Measurements from ENCODE around the gene TRAF3IP1.
"Not testable (repeated sequence)": the region's sequence is repeated elsewhere in the genome, so short reads cannot be mapped to it uniquely, and the experiment has no call there.

The TRAF3IP1 gene

GRCh38 chr2:238438856-238439849 is 118.8 kb downstream of the TRAF3IP1 start:
- TF ChIP-seq CTCF (IDR thresholded peaks at IDR 0.05; ENCODE audit: low read depth, low read length, missing control alignments) = no peak
- H3K4me3 ChIP-seq (ENCODE audit: low read depth, low read length) = peak overlapping the region; percentile 4
- in situ Hi-C loops (cut with HindIII; ENCODE audit: low sequenced_read_pairs) = no loop called here
- peak; percentile 88 for DNase-seq (ENCODE audit: low read depth)

- in situ Hi-C loops (cut with HindIII; ENCODE audit: low sequenced_read_pairs) = no loop called here
- TF ChIP-seq CTCF (IDR thresholded peaks at IDR 0.05; ENCODE audit: low read depth, low read length, missing control alignments) = no peak
- no peak for DNase-seq (ENCODE audit: low read depth)
- no peak overlapping the region for H3K4me3 ChIP-seq (ENCODE audit: low read depth, low read length)
Observed at GRCh38 chr2:238439917-238440316, 119.6 kb downstream of the TRAF3IP1 start.

GRCh38 chr2:238440331-238440730 is 120.0 kb downstream of the TRAF3IP1 start:
- no peak overlapping the region for H3K4me3 ChIP-seq (ENCODE audit: low read depth, low read length)
- in situ Hi-C loops (cut with HindIII; ENCODE audit: low sequenced_read_pairs) = no loop called here
- no peak for TF ChIP-seq CTCF (IDR thresholded peaks at IDR 0.05; ENCODE audit: low read depth, low read length, missing control alignments)
- no peak for DNase-seq (ENCODE audit: low read depth)

- H3K4me3 ChIP-seq (ENCODE audit: low read depth, low read length) = no peak overlapping the region
- TF ChIP-seq CTCF (IDR thresholded peaks at IDR 0.05; ENCODE audit: low read depth, low read length, missing control alignments) = no peak
- in situ Hi-C loops (cut with HindIII; ENCODE audit: low sequenced_read_pairs) = no loop called here
- no peak for DNase-seq (ENCODE audit: low read depth)
Observed at GRCh38 chr2:238440767-238441166, 120.4 kb downstream of the TRAF3IP1 start.

- TF ChIP-seq CTCF (IDR thresholded peaks at IDR 0.05; ENCODE audit: low read depth, low read length, missing control alignments) = no peak
- no peak for DNase-seq (ENCODE audit: low read depth)
- in situ Hi-C loops (cut with HindIII; ENCODE audit: low sequenced_read_pairs) = no loop called here
- no peak overlapping the region for H3K4me3 ChIP-seq (ENCODE audit: low read depth, low read length)
Observed at GRCh38 chr2:238441262-238442114, 121.2 kb downstream of the TRAF3IP1 start.

- DNase-seq (ENCODE audit: low read depth); in situ Hi-C loops (cut with HindIII; ENCODE audit: low sequenced_read_pairs); H3K4me3 ChIP-seq (ENCODE audit: low read depth, low read length): not testable (repeated sequence)
Observed at GRCh38 chr2:238442257-238442656, 121.9 kb downstream of the TRAF3IP1 start.

Data from astrocyte of the cerebellum (primary cell).